ENCODE data around the gene ZNF341. TPM values are rescaled to one million over a fixed set of nuclear protein-coding genes. Genes with fewer than 3 reads are reported as not detected.

ZNF341 gene
- total and polyA plus RNA-seq, 9 of the 15 experiments (the other 6 are each of a cell fraction or from before 2014, with no cell fraction given): 0.08 to 2.6 (median 1.0) TPM

GRCh38 chr20:33709905-33710541 is 21.8 kb upstream of the ZNF341 start (continued):
- TF ChIP-seq RBBP5 (IDR thresholded peaks at IDR 0.05; ENCODE audit: borderline replicate concordance, insufficient read depth, low read length, poor library complexity, severe bottlenecking): no peak
- TF ChIP-seq ILK (tag; IDR thresholded peaks at IDR 0.05; ENCODE audit: borderline replicate concordance, low read depth): no peak
- no peak for TF ChIP-seq MTA3 (IDR thresholded peaks at IDR 0.05; ENCODE audit: borderline replicate concordance)
- TF ChIP-seq ZNF282 (CRISPR knock-in tag; IDR thresholded peaks at IDR 0.05): no peak
- TF ChIP-seq ZFP91 (CRISPR knock-in tag; IDR thresholded peaks at IDR 0.05): no peak
- no peak for TF ChIP-seq PHTF2 (CRISPR knock-in tag; IDR thresholded peaks at IDR 0.05)
- no peak for TF ChIP-seq ZNF449 (CRISPR knock-in tag; IDR thresholded peaks at IDR 0.05)
- no peak for TF ChIP-seq RB1 (IDR thresholded peaks at IDR 0.05; ENCODE audit: low read depth)
- no peak for TF ChIP-seq ZNF384 (IDR thresholded peaks at IDR 0.05; ENCODE audit: low read depth, low read length)
- no peak for TF ChIP-seq CBX8 (IDR thresholded peaks at IDR 0.05; ENCODE audit: borderline replicate concordance, extremely low read depth, low read depth, low read length, poor library complexity, severe bottlenecking)
- TF ChIP-seq NR0B1 (IDR thresholded peaks at IDR 0.05; ENCODE audit: partially characterized antibody): no peak
- TF ChIP-seq SRSF7 (optimal IDR thresholded peaks at IDR 0.05; ENCODE audit: low read depth, low read length): no peak
- TF ChIP-seq ZNF707 (CRISPR knock-in tag; conservative IDR thresholded peaks at IDR 0.05): no peak
- no peak for TF ChIP-seq POLR2H (tag; IDR thresholded peaks at IDR 0.05; ENCODE audit: low read depth)
- TF ChIP-seq ZNF133 (CRISPR knock-in tag; IDR thresholded peaks at IDR 0.05): no peak
- no peak for TF ChIP-seq RCOR1 (IDR thresholded peaks at IDR 0.05; ENCODE audit: borderline replicate concordance in 1 of 2, low read depth in 2 of 2, low read length in 2 of 2)
- TF ChIP-seq CHAMP1 (IDR thresholded peaks at IDR 0.05): no peak
- peak; percentile 58; the same call in 1 of the 2 replicates for TF ChIP-seq DPF2 (IDR thresholded peaks at IDR 0.05)

All from K562 (cell line).